Airway epithelial cell (primary cell): ENCODE measurements around the gene IL4R. TPM values are rescaled to one million over a fixed set of nuclear protein-coding genes. Genes with fewer than 3 reads are reported as not detected.

Experiments used
- total RNA-seq: library from RNA; depleted of rRNA; stranded (reverse); fragments of >200 nt; gene quantifications from 2 replicates; pipeline ENCODE4 v1.2.3, GENCODE V29; 2015

Gene IL4R
- total RNA-seq = 95.1 and 96.6 TPM in 2 replicates

DNA sequence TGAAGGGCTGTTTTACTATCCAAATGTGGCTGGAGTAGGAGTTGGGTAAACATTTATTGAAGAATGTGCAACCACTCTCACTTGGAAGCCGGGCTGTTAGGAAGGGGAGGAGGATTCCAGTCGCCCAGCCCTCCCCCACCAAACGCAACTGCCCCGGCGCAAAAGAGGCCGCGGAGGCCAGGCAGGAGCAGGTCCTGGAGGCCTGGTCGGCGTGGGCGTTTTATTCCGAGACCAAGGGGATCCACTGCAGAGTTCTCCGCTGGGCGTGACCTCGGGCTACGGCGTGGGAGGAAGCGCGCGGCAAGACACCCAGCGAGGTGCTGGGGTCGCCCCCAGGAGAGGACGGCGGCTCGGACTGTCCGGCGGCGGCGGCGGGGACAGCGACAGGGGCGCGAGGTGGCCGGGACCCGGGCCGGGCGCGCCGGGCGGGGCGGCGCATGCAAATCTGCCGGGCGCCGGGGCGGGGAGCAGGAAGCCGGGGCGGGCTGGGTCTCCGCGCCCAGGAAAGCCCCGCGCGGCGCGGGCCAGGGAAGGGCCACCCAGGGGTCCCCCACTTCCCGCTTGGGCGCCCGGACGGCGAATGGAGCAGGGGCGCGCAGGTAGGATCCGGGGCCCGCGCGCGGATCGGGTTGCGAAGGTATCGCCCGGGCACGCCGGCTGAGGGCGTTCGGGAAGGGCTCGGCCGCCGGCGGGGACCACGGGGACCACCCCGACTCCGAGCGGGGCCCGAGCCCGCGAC is at the start of gene IL4R:
IL4R (plus strand) TSS at position 553 of the 739 bp plus-strand sequence. CDS start 26,230 bp downstream, outside the sequence.

GRCh38 chr16:27268376-27269299 is 45.1 kb upstream of the IL4R start, which contains the start of gene NSMCE1:
Gene NSMCE1 (minus strand): TSS chr16:27268772. CDS start chr16:27257570, 11,202 bp downstream.

GRCh38 chr16:27401768-27402568 is 88.2 kb downstream of the IL4R start, which contains the start of gene IL21R:
Gene IL21R (plus strand): TSS chr16:27402174. CDS start chr16:27430072, 27,898 bp downstream.

Other genes starting within 250 kb of the IL4R start
- not detected in 2 replicates for gene C16orf82, start 247.0 kb upstream of the IL4R start, total RNA-seq
- gene KDM8, start 110.4 kb upstream of the IL4R start, total RNA-seq = 2.4 and 4.8 TPM in 2 replicates
- gene NSMCE1, start 45.2 kb upstream of the IL4R start, total RNA-seq = 69.4 and 70.0 TPM in 2 replicates
- gene IL21R, start 88.2 kb downstream of the IL4R start, total RNA-seq = 0.28 and 0.42 TPM in 2 replicates
- gene GTF3C1, start 235.9 kb downstream of the IL4R start, total RNA-seq = 71.6 and 87.0 TPM in 2 replicates
- 11.1 and 11.2 TPM in 2 replicates for gene KATNIP, start 236.2 kb downstream of the IL4R start, total RNA-seq